ENCODE data around the gene PHACTR2.

The PHACTR2 gene

DNA sequence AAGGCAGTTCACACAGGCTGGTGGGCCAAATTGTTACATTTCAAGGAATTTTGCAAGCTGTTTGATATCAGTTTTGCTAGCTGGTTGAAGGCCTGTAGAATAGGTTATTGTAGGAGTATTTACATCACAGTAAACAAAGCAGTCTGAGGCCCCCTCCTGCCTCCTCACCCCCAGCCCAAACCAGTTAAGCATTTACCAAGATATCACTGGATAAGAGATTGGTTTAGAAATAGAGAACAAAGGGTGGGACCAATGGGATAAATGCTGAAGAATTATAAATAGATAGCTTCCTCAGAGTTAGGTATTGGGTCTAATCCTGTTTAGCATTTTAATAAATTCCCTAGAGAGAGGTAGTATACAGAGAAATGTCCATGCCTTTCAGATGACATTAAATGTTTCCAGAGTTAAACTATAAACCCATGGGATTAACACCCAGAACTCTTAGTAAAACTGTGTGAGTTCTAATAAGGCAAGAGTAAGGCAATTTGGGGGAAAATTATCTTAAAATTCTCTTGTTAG lies 2.3 kb upstream of the PHACTR2 start:
- peaks cover 12% of the 10 kb centered on the region for H3K9me3 ChIP-seq
- H4K20me1 ChIP-seq = peaks cover 62% of the 10 kb centered on the region
- no peak overlapping the region for H3K9ac ChIP-seq
- H3K4me3 ChIP-seq = no peak overlapping the region
- TF ChIP-seq Cebpa-rat (IDR thresholded peaks at IDR 0.05) = no peak
- no peak overlapping the region for H3K27ac ChIP-seq
- H3K27me3 ChIP-seq = peaks cover 52% of the 10 kb centered on the region
- no peak overlapping the region for H3K4me2 ChIP-seq
- H3K4me1 ChIP-seq = no peaks in the 10 kb centered on the region
- peaks cover 3% of the 10 kb centered on the region; the same call in 1 of the 2 replicates for H3K36me3 ChIP-seq

DNA sequence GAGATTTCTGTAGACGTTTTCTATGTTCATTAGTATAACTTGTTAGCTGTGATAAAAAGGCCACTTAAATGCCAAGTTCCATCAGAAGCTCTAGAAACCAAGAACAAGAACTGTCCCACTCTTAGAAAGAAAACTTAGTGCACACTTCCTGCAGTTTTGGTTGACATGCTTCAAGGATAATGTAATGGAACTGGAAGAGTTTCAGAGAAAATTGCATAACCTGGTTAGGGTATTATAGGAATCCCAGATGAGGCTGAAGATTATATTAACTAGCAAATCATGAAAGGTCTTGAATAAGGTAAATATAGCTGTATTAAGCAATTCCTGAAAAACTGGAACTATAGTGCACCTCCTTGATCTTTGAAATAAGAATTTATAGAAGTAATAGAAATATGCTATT lies 1.8 kb upstream of the PHACTR2 start:
- Histone ChIP-seq H3K4me1 (no peaks in the 10 kb centered on the region), H3K27me3 (peaks cover 53% of the 10 kb centered on the region), H3K9ac (no peak overlapping the region), H3K36me3 (peaks cover 3% of the 10 kb centered on the region; the same call in 1 of the 2 replicates), H3K4me2 (no peak overlapping the region), H3K9me3 (peaks cover 12% of the 10 kb centered on the region), H3K27ac (no peak overlapping the region), H4K20me1 (peaks cover 65% of the 10 kb centered on the region), H3K4me3 (no peak overlapping the region)
- TF ChIP-seq Cebpa-rat (IDR thresholded peaks at IDR 0.05) = no peak

GRCh38 chr6:143676437-143677045 lies 1.2 kb upstream of the PHACTR2 start:
- Histone ChIP-seq H3K4me1 (no peaks in the 10 kb centered on the region), H3K9ac (no peak overlapping the region), H4K20me1 (peaks cover 65% of the 10 kb centered on the region), H3K27ac (no peak overlapping the region), H3K27me3 (peaks cover 53% of the 10 kb centered on the region), H3K9me3 (peaks cover 12% of the 10 kb centered on the region), H3K36me3 (peaks cover 3% of the 10 kb centered on the region; the same call in 1 of the 2 replicates), H3K4me2 (no peak overlapping the region), H3K4me3 (no peak overlapping the region)
- no peak for TF ChIP-seq Cebpa-rat (IDR thresholded peaks at IDR 0.05)

GRCh38 chr6:143677577-143677890 lies 231 bp upstream of the PHACTR2 start:
- peaks cover 3% of the 10 kb centered on the region; the same call in 1 of the 2 replicates for H3K36me3 ChIP-seq
- H3K9me3 ChIP-seq = peaks cover 18% of the 10 kb centered on the region
- no peak overlapping the region for H3K4me2 ChIP-seq
- H3K9ac ChIP-seq = no peak overlapping the region
- H3K27ac ChIP-seq = no peak overlapping the region
- H3K4me3 ChIP-seq = no peak overlapping the region
- H4K20me1 ChIP-seq = peaks cover 69% of the 10 kb centered on the region
- no peak for TF ChIP-seq Cebpa-rat (IDR thresholded peaks at IDR 0.05)
- peaks cover 53% of the 10 kb centered on the region for H3K27me3 ChIP-seq
- H3K4me1 ChIP-seq = no peaks in the 10 kb centered on the region

- Histone ChIP-seq H4K20me1 (peaks cover 69% of the 10 kb centered on the region), H3K9me3 (peaks cover 28% of the 10 kb centered on the region), H3K4me1 (no peaks in the 10 kb centered on the region), H3K27me3 (peaks cover 53% of the 10 kb centered on the region), H3K4me2 (no peak overlapping the region), H3K27ac (no peak overlapping the region), H3K9ac (no peak overlapping the region), H3K4me3 (no peak overlapping the region), H3K36me3 (peaks cover 3% of the 10 kb centered on the region; the same call in 1 of the 2 replicates)
- TF ChIP-seq Cebpa-rat (IDR thresholded peaks at IDR 0.05) = no peak
These were observed 1.3 kb downstream of the PHACTR2 start for GRCh38 chr6:143679041-143679440.

DNA sequence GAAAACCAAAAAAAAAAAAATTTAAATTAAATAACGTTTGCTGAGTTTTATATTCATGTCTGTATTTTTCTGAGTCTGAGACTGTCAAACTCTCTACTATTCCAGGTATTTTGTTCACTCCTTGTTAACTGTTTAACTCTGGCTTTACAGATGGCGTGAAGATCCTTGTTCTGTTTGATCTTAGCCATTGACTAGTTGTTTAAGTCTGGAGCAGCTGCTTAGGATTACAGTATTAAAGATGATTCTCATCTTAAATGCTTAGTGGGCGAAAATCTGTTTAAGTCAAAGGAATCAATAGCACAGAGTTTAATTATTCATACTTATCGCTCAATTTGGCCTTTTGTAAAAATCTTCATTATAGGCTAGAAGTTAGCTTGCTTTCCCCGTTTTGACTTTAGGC lies 2.4 kb downstream of the PHACTR2 start:
- Histone ChIP-seq H3K9me3 (peaks cover 28% of the 10 kb centered on the region), H3K4me3 (no peak overlapping the region), H3K27ac (no peak overlapping the region), H4K20me1 (peaks cover 58% of the 10 kb centered on the region), H3K9ac (no peak overlapping the region), H3K36me3 (peaks cover 3% of the 10 kb centered on the region; the same call in 1 of the 2 replicates), H3K4me1 (no peaks in the 10 kb centered on the region), H3K27me3 (peaks cover 53% of the 10 kb centered on the region), H3K4me2 (no peak overlapping the region)
- TF ChIP-seq Cebpa-rat (IDR thresholded peaks at IDR 0.05) = no peak

- Histone ChIP-seq H3K4me2 (no peak overlapping the region), H3K9me3 (peaks cover 25% of the 10 kb centered on the region), H3K27ac (no peak overlapping the region), H4K20me1 (peaks cover 35% of the 10 kb centered on the region), H3K4me3 (no peak overlapping the region), H3K27me3 (peaks cover 28% of the 10 kb centered on the region), H3K36me3 (peaks cover 3% of the 10 kb centered on the region; the same call in 1 of the 2 replicates), H3K4me1 (no peaks in the 10 kb centered on the region), H3K9ac (no peak overlapping the region)
- no peak for TF ChIP-seq Cebpa-rat (IDR thresholded peaks at IDR 0.05)
These were observed 5.0 kb downstream of the PHACTR2 start for GRCh38 chr6:143682805-143683204.

GRCh38 chr6:143684486-143684885 lies 6.7 kb downstream of the PHACTR2 start:
- Histone ChIP-seq H3K9me3 (peaks cover 16% of the 10 kb centered on the region), H3K9ac (no peak overlapping the region), H3K27me3 (peaks cover 11% of the 10 kb centered on the region; the same call in 1 of the 2 replicates), H3K4me2 (no peak overlapping the region), H3K4me1 (peaks cover under 1% of the 10 kb centered on the region), H3K36me3 (no peaks in the 10 kb centered on the region), H4K20me1 (peaks cover 22% of the 10 kb centered on the region; the same call in 1 of the 2 replicates), H3K4me3 (no peak overlapping the region), H3K27ac (no peak overlapping the region)
- TF ChIP-seq Cebpa-rat (IDR thresholded peaks at IDR 0.05) = no peak

GRCh38 chr6:143685653-143686052 lies 7.9 kb downstream of the PHACTR2 start:
- H3K27ac ChIP-seq = no peak overlapping the region
- TF ChIP-seq Cebpa-rat (IDR thresholded peaks at IDR 0.05) = no peak
- H4K20me1 ChIP-seq = peaks cover 10% of the 10 kb centered on the region; the same call in 1 of the 2 replicates
- H3K4me3 ChIP-seq = no peak overlapping the region
- H3K4me2 ChIP-seq = no peak overlapping the region
- H3K9ac ChIP-seq = no peak overlapping the region
- no peaks in the 10 kb centered on the region for H3K27me3 ChIP-seq
- peaks cover 10% of the 10 kb centered on the region for H3K4me1 ChIP-seq
- peaks cover 16% of the 10 kb centered on the region for H3K9me3 ChIP-seq
- no peaks in the 10 kb centered on the region for H3K36me3 ChIP-seq

DNA sequence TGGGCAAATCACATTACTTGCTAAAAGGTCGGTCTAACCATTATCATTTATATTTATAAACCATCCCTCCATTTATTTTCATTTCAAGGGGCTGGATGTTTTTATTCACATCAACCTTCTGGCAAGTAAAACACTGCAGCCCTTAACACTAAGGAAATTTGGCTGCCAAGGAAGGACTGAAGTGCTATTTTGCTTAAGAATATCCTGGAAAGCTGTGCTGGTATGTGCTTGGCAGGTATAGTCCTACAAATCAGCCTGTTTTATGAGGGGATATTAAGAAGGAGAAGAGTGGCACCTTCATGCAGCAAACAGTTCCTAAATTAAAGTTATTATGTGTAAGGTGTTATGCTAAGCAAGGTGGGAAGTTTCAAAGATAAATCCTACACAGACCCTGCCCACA lies 9.8 kb downstream of the PHACTR2 start:
- Histone ChIP-seq H3K4me1 (peaks cover 10% of the 10 kb centered on the region), H3K27me3 (no peaks in the 10 kb centered on the region), H3K9ac (no peak overlapping the region), H4K20me1 (0 out of 2 replicates have a peak, but pooled peaks cover 6% of the 10 kb centered on the region), H3K4me3 (no peak overlapping the region), H3K27ac (no peak overlapping the region), H3K36me3 (no peaks in the 10 kb centered on the region), H3K4me2 (no peak overlapping the region), H3K9me3 (peaks cover 10% of the 10 kb centered on the region; the same call in 1 of the 2 replicates)
- no peak for TF ChIP-seq Cebpa-rat (IDR thresholded peaks at IDR 0.05)

All from BLaER1 (cell line).